HepG2 (cell line): ENCODE measurements around the gene C2. TPM values are rescaled to one million over a fixed set of nuclear protein-coding genes. Genes with fewer than 3 reads are reported as not detected.

ENCODE experiments used
- ARNT2 ChIP-seq: sonication (generic); formaldehyde crosslinking; IDR thresholded peaks from 2 replicates; pipeline ENCODE4 v1.8.0; 2022; ENCODE audit warnings: mild to moderate bottlenecking, low read depth, missing genetic modification reagents, moderate library complexity
- ATAD3A ChIP-seq: sonication (generic); formaldehyde crosslinking; IDR thresholded peaks from 2 replicates; pipeline ENCODE4 v1.4.0; 2020; ENCODE audit warnings: missing genetic modification reagents
- ATF1 ChIP-seq: IDR thresholded peaks from 2 replicates; pipeline ENCODE4 v1.6.1; 2016; ENCODE audit warnings: mild to moderate bottlenecking, control low read depth
- GATAD2A ChIP-seq: IDR thresholded peaks from 2 replicates; pipeline ENCODE4 v1.6.1; 2016
- GMEB1 ChIP-seq: sonication (generic); formaldehyde crosslinking; IDR thresholded peaks from 2 replicates; pipeline ENCODE4 v1.5.1; 2020; ENCODE audit warnings: missing genetic modification reagents, mild to moderate bottlenecking, borderline replicate concordance
- HMG20A ChIP-seq: IDR thresholded peaks from 2 replicates; pipeline ENCODE4 v1.6.1; 2016; ENCODE audit warnings: borderline replicate concordance
- HMGXB4 ChIP-seq, 2 experiments: sonication (generic) in 1 of 2; formaldehyde crosslinking in 1 of 2; IDR thresholded peaks; 2 replicates each; pipeline versions ENCODE4 v1.4.0 to v1.6.1; 2018 to 2020; ENCODE audit warnings: missing genetic modification reagents in 2 of 2, borderline replicate concordance in 1 of 2, low read depth in 1 of 2, mild to moderate bottlenecking in 1 of 2, missing biosample characterization in 1 of 2
- RERE ChIP-seq: IDR thresholded peaks from 2 replicates; pipeline ENCODE4 v1.6.1; 2016; ENCODE audit warnings: low read depth, missing genetic modification reagents, missing compliant biosample characterization
- THRA ChIP-seq: sonication (generic); formaldehyde crosslinking; IDR thresholded peaks from 2 replicates; pipeline ENCODE4 v1.4.0; 2020; ENCODE audit warnings: missing genetic modification reagents, borderline replicate concordance
- TP53 ChIP-seq: sonication (generic); formaldehyde crosslinking; conservative IDR thresholded peaks from 2 replicates; pipeline ENCODE4 v1.4.0; 2020; ENCODE audit warnings: missing genetic modification reagents
- ZFY ChIP-seq: sonication (generic); formaldehyde crosslinking; IDR thresholded peaks from 2 replicates; pipeline ENCODE4 v1.4.0; 2020; ENCODE audit warnings: missing genetic modification reagents
- ZGPAT ChIP-seq: IDR thresholded peaks from 2 replicates; pipeline ENCODE4 v1.6.1; 2016; ENCODE audit warnings: mild to moderate bottlenecking
- ZMAT3 ChIP-seq: sonication (generic); formaldehyde crosslinking; conservative IDR thresholded peaks from 2 replicates; pipeline ENCODE4 v1.7.0; 2021; ENCODE audit warnings: missing genetic modification reagents
- ZMYM2 ChIP-seq: sonication (generic); formaldehyde crosslinking; IDR thresholded peaks from 2 replicates; pipeline ENCODE4 v1.8.0; 2022; ENCODE audit warnings: mild to moderate bottlenecking, missing genetic modification reagents
- ZNF615 ChIP-seq: sonication (generic); formaldehyde crosslinking; IDR thresholded peaks from 2 replicates; pipeline ENCODE4 v1.5.0; 2020; ENCODE audit warnings: mild to moderate bottlenecking, missing genetic modification reagents, borderline replicate concordance
- ZNF703 ChIP-seq: sonication (generic); formaldehyde crosslinking; IDR thresholded peaks from 2 replicates; pipeline ENCODE4 v1.5.1; 2020; ENCODE audit warnings: missing genetic modification reagents, mild to moderate bottlenecking, moderate library complexity, borderline replicate concordance
- ZSCAN20 ChIP-seq: sonication (generic); formaldehyde crosslinking; IDR thresholded peaks from 2 replicates; pipeline ENCODE4 v1.4.0; 2020; ENCODE audit warnings: missing genetic modification reagents, mild to moderate bottlenecking, borderline replicate concordance
- polyA plus RNA-seq, 8 experiments: library from polyadenylated mRNA; depleted of rRNA in 3 of 8; stranded (reverse) in 7 of 8; unstranded in 1 of 8; fragments of >200 nt; fragmentation: Illumina TruSeq in 4 of 8; extraction: Trizol in 4 of 8; gene quantifications; 2 replicates each; pipeline versions ENCODE4 v1.2.1 to v1.2.3, GENCODE V29; 2011 to 2016; ENCODE audit warnings: low read depth in 4 of 8, missing spikeins in 1 of 8, mixed read lengths in 1 of 8; ENCODE audit not compliant: insufficient read depth in 1 of 8
- total RNA-seq, 5 experiments: library from RNA; depleted of rRNA; stranded (reverse); fragments of >200 nt; fragmentation: Illumina TruSeq; extraction: Trizol; gene quantifications; 2 replicates each; pipeline ENCODE4 v1.2.3, GENCODE V29; 2016; ENCODE audit warnings: low read depth in 1 of 5

C2 gene
- total and polyA plus RNA-seq, 2 of the 13 experiments (the other 11 are each of a cell fraction or from before 2014, with no cell fraction given), result 165 to 307 TPM

GRCh38 chr6:31971279-31971992 is 43.9 kb downstream of the C2 start (continued):
- TF ChIP-seq GATAD2A (CRISPR knock-in tag) (no peak), ARNT2 (CRISPR knock-in tag) (no peak), ZMAT3 (CRISPR knock-in tag) (no peak), TP53 (CRISPR knock-in tag) (no peak), ATAD3A (CRISPR knock-in tag) (no peak; the same call in 1 of the 2 replicates), ZNF615 (CRISPR knock-in tag) (no peak), ZSCAN20 (CRISPR knock-in tag) (no peak), GMEB1 (CRISPR knock-in tag) (no peak), ZGPAT (no peak), ATF1 (CRISPR knock-in tag) (no peak), HMGXB4 (CRISPR knock-in tag; IDR thresholded peaks at IDR 0.05; ENCODE audit: borderline replicate concordance in 1 of 2, low read depth in 1 of 2) (no peak), ZMYM2 (CRISPR knock-in tag) (no peak), HMG20A (CRISPR knock-in tag) (no peak), ZFY (CRISPR knock-in tag) (no peak; the same call in 1 of the 2 replicates), RERE (CRISPR knock-in tag) (no peak), THRA (CRISPR knock-in tag) (no peak), ZNF703 (CRISPR knock-in tag) (no peak)
